Activated naive CD4-positive, alpha-beta T cell treated with anti-CD3 and anti-CD28 coated beads, Interleukin-2, amount 50 U/mL, for 24 hours (primary cell): ENCODE data around the gene RAB27A.
"Not testable (repeated sequence)": the region's sequence is repeated elsewhere in the genome, so short reads cannot be mapped to it uniquely, and the experiment has no call there.

Experiments used
- H3K27ac Mint-ChIP-seq: one replicate; pipeline ENCODE4 v1.8.0; 2021; ENCODE audit warnings: mild to moderate bottlenecking, mixed read lengths
- H3K27me3 Mint-ChIP-seq: one replicate; pipeline ENCODE4 v1.8.0; 2021; ENCODE audit warnings: mixed read lengths
- H3K36me3 Mint-ChIP-seq: one replicate; pipeline ENCODE4 v1.8.0; 2021; ENCODE audit warnings: mixed read lengths
- H3K4me1 Mint-ChIP-seq: one replicate; pipeline ENCODE4 v1.8.0; 2021; ENCODE audit warnings: mixed read lengths
- H3K4me3 Mint-ChIP-seq: one replicate; pipeline ENCODE4 v1.8.0; 2021; ENCODE audit warnings: mild to moderate bottlenecking, mixed read lengths
- H3K9me3 Mint-ChIP-seq: one replicate; pipeline ENCODE4 v1.8.0; 2021; ENCODE audit warnings: mixed read lengths

Gene RAB27A

DNA sequence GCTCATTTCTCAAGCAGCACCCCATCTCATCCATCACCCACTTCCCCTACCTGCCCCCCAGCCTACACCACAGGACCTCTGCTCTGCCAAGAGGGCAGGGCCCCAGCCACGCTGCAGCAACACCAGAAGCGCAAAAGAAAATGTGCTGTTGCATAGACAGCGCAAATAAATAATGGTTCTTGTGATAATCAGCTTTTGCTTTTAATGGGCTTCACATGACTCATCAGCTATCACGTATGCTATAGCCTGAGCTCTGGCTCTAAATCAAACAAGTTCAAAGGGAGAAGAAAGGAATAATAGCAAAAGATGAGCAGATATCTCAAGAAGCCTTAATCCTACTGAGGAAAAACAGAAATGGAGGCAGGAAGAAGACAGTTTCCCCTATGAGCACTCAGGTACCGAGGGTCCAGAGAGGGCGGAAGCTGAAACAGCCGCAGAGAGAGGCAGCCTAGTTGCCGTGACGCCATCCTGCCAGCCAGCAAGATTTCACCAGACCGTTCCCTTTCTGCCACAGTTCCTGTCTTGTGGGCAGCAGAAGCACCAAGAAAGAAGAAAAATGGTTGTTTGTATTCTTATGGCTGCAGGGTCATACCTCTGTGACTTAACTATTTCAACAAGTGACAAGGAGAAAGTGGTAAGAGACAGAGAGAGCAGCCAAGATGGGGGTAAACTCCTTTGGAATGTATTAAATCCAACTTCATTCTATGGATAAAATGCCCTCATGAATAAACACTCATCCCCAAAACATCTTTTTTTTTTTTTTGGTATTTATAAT is 22.0 kb downstream of the RAB27A start:
- H3K4me3 Mint-ChIP-seq: peak overlapping the region; percentile 79
- H3K27ac Mint-ChIP-seq: peak overlapping the region; percentile 92
- H3K4me1 Mint-ChIP-seq: peaks cover 63% of the 10 kb centered on the region
- H3K9me3 Mint-ChIP-seq: no peaks in the 10 kb centered on the region
- peaks cover 14% of the 10 kb centered on the region for H3K36me3 Mint-ChIP-seq
- H3K27me3 Mint-ChIP-seq: no peaks in the 10 kb centered on the region

DNA sequence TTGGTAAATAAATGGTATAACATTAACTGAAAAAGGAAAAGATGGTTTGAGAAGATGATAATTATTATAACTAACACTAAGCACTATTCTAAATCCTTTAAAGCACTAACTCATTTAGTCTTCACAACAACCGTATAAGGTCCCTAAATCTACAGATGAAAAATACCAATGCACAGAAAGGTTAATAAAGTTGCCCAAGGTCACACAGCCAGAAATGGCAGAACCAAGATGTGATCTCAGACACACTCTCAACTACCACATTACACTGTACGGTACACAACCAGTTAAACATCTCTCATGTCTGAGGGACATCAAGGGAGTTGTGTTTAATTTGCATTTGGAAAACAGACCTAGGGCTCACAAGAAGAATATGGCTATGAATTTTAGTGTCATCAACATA is 23.1 kb downstream of the RAB27A start:
- Mint-ChIP-seq H3K9me3 (no peaks in the 10 kb centered on the region), H3K36me3 (peaks cover 14% of the 10 kb centered on the region), H3K27me3 (no peaks in the 10 kb centered on the region), H3K4me3 (peak overlapping the region; percentile 79), H3K27ac (peak overlapping the region; percentile 92), H3K4me1 (peaks cover 57% of the 10 kb centered on the region)

DNA sequence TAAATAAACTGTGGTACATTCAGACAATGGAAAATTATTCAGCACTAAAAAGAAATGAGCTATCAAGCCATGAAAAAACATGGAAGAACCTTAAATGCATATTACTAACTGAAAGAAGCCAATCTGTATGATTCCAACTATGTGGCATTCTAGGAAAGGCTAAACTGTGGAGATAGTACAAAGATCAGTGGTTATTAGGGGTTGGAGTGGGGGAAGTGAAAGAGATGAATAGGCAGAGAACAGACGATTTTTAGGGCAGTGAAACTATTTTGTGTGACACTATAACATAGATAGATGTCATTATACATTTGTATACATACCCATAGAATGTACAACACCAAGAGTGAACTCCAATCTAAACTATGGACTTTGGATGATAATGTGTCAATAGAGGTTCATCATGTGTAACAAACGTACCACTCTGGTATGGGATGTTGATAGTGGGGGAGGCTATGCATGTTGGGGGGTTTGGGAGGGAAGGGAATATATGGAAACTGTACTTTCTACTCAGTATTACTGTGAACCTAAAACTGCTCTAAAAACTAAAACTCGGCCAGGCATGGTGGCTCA is 29.0 kb downstream of the RAB27A start:
- Mint-ChIP-seq H3K36me3 (peaks cover 14% of the 10 kb centered on the region), H3K9me3 (no peaks in the 10 kb centered on the region), H3K4me3 (no peak overlapping the region), H3K27me3 (no peaks in the 10 kb centered on the region), H3K4me1 (peaks cover 37% of the 10 kb centered on the region), H3K27ac (peak overlapping the region; percentile 10)

DNA sequence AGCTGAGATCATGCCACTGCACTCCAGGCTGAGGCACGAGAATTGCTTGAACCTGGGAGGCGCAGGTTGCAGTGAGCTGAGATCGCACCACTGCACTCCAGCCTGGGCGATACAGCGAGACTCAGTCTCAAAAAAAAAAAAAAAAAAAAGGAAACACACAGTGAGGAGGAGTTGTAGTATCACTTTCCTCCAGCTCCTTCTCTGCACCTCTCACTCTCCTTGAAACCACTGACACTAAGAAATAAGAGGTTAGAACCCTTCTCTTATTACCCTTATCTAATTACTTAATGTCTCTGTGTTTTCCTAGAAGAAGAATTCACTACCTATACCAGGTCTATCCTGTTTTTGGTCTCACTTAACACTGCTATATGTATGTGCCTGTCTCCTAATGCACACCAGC is 31.7 kb downstream of the RAB27A start:
- no peaks in the 10 kb centered on the region for H3K27me3 Mint-ChIP-seq
- peaks cover 52% of the 10 kb centered on the region for H3K4me1 Mint-ChIP-seq
- no peak overlapping the region for H3K4me3 Mint-ChIP-seq
- H3K27ac Mint-ChIP-seq: peak overlapping the region; percentile 51
- H3K9me3 Mint-ChIP-seq: no peaks in the 10 kb centered on the region
- H3K36me3 Mint-ChIP-seq: peaks cover 8% of the 10 kb centered on the region

DNA sequence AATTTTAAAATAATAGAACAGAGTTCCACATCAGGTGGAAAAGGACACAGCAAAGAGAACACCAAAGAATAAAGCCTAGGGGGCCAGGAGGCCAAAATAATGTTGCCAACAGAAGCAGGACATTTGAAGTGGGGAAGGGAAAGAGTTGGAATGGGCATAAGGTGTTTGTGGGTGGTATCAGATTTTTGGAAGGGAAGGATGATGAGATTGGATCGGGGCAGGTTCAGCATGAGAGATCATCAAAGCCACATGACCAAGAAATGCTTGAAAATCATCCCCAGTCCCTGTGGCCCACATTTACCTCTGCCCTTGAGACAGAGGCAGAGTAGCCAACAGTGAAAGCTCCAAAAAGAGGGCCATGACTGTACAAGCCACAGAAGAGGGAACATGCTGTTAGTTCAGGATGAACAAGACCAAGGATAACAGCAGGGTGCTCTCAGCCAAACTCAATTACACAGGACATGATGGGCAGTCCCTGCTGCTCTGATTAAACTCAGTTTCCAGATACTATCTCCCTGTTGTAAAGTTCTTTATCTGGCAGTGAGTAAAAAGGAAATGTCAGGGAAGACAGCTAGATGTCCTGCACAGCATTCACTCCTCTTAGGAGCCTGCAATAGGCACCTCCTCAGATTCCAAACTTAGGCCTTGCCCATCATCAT is 32.5 kb downstream of the RAB27A start:
- H3K4me3 Mint-ChIP-seq: no peak overlapping the region
- H3K4me1 Mint-ChIP-seq: peaks cover 53% of the 10 kb centered on the region
- H3K27ac Mint-ChIP-seq: no peak overlapping the region
- peaks cover 7% of the 10 kb centered on the region for H3K36me3 Mint-ChIP-seq
- no peaks in the 10 kb centered on the region for H3K27me3 Mint-ChIP-seq
- H3K9me3 Mint-ChIP-seq: no peaks in the 10 kb centered on the region

DNA sequence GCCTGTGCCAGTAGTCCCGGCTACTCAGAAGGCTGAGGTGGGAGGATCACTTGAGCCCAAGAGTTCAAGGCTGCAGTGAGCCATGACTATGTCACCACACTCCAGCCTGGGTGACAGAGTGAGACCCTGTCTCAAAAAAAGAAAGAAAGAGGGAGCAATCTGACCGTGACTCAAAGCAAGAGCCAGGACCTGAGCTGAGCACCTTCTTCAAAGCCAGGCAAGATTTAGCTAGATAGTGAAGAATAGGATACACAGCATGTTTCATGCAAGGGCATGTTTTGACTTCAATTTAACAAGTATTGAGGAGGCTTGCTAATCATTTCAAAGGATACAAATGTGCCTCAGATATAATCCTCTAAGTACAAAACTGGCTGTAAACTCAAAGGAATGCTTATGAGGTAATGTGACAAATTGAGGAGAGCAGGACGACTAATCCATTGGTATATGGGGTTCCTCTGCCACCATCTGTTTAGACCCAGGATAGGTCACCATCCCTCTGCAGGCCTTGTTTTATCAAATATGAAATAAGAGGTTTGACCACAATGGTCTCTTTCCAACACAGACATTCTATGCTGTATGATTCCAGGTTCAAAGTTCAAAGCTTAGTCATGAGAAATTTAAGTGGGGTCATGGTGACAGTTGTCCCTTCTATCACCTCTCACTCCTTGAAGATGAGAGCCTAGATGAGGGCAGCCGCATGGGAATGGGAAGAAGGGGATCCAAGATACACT is 33.2 kb downstream of the RAB27A start:
- H3K4me1 Mint-ChIP-seq: peaks cover 60% of the 10 kb centered on the region
- H3K4me3 Mint-ChIP-seq: peak overlapping the region; percentile 79
- no peaks in the 10 kb centered on the region for H3K27me3 Mint-ChIP-seq
- H3K9me3 Mint-ChIP-seq: no peaks in the 10 kb centered on the region
- peak overlapping the region; percentile 94 for H3K27ac Mint-ChIP-seq
- H3K36me3 Mint-ChIP-seq: peaks cover 10% of the 10 kb centered on the region

DNA sequence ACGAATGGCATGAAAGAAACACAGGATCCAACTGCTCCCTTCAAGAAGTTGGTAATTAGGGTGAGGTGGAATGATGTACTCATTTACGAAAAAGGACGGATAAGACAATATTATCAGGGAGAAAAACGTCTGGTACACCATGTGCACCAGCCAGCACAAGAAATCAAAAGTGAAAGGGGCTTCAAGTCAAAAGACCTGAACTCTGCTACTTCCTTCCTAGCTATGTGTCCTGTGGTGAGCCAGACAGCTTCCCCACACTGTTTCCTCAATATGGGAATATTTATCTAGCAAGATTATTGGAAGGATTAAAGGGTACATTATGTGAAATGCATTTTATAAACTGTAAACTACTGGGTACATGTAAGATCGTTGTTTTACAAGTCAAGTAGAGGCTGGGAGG is 33.9 kb downstream of the RAB27A start:
- peak overlapping the region; percentile 79 for H3K4me3 Mint-ChIP-seq
- H3K36me3 Mint-ChIP-seq: peaks cover 9% of the 10 kb centered on the region
- H3K27ac Mint-ChIP-seq: peak overlapping the region; percentile 94
- H3K4me1 Mint-ChIP-seq: peaks cover 66% of the 10 kb centered on the region
- H3K27me3 Mint-ChIP-seq: no peaks in the 10 kb centered on the region
- no peaks in the 10 kb centered on the region for H3K9me3 Mint-ChIP-seq

- H3K36me3 Mint-ChIP-seq: peaks cover 5% of the 10 kb centered on the region
- peak overlapping the region; percentile 94 for H3K27ac Mint-ChIP-seq
Observed at GRCh38 chr15:55254916-55255679, 34.5 kb downstream of the RAB27A start.

DNA sequence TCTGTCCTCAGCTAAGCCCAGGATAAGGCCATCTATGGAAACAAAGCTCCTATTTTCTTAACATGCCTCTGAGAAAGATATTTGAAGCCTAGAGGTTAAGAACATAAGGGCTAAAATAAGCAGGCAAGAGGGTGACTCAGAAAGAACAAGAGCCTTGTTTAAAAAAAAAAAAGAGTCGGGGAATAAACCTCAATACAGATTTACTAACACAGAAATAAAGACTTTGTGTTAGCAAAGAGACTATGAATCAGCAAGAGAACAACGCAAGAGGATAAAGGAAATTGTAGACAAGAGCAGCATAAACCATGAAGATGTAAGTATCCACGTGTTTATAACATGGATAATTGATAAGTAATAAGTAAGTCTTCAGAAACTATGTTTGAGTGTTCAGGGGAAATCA is 36.0 kb downstream of the RAB27A start:
- Mint-ChIP-seq H3K36me3 (peaks cover 8% of the 10 kb centered on the region), H3K4me3 (peak overlapping the region; percentile 3), H3K27me3 (no peaks in the 10 kb centered on the region), H3K27ac (peak overlapping the region; percentile 85), H3K9me3 (no peaks in the 10 kb centered on the region), H3K4me1 (peaks cover 76% of the 10 kb centered on the region)

More at GRCh38 chr15:55254916-55255679, 34.5 kb downstream of the RAB27A start:
- no peaks in the 10 kb centered on the region for H3K27me3 Mint-ChIP-seq
- H3K4me3 Mint-ChIP-seq: peak overlapping the region; percentile 79
- no peaks in the 10 kb centered on the region for H3K9me3 Mint-ChIP-seq
- peaks cover 68% of the 10 kb centered on the region for H3K4me1 Mint-ChIP-seq

- H3K9me3 Mint-ChIP-seq, H3K27me3 Mint-ChIP-seq, H3K27ac Mint-ChIP-seq, H3K4me3 Mint-ChIP-seq: not testable (repeated sequence)
- H3K4me1 Mint-ChIP-seq: peaks cover 74% of the 10 kb centered on the region
- peaks cover 12% of the 10 kb centered on the region for H3K36me3 Mint-ChIP-seq
Observed at GRCh38 chr15:55252201-55252600, 37.4 kb downstream of the RAB27A start.

DNA sequence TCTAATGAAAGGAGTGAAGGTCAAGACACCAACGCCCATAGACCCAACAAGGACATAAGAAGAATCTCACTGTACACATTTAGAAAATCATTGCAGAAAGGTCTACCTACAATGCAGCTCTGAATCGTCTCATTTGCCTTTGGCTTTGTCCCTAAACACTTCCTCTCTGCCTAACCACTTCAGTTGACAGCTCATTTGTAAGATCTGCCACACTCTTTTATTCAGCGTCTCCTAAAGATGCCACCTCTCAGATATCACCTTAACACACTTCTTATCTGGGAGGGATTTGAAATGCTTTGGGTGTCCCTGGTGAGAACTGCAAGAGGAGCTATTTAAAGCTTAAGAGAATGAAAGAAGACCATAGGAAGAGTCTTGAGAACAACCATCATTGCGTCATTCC is 38.7 kb downstream of the RAB27A start:
- no peaks in the 10 kb centered on the region for H3K9me3 Mint-ChIP-seq
- H3K36me3 Mint-ChIP-seq: peaks cover 16% of the 10 kb centered on the region
- no peaks in the 10 kb centered on the region for H3K27me3 Mint-ChIP-seq
- peaks cover 67% of the 10 kb centered on the region for H3K4me1 Mint-ChIP-seq
- H3K27ac Mint-ChIP-seq: no peak overlapping the region
- no peak overlapping the region for H3K4me3 Mint-ChIP-seq

GRCh38 chr15:55250392-55250791 is 39.2 kb downstream of the RAB27A start:
- H3K4me3 Mint-ChIP-seq: no peak overlapping the region
- no peaks in the 10 kb centered on the region for H3K27me3 Mint-ChIP-seq
- H3K9me3 Mint-ChIP-seq: no peaks in the 10 kb centered on the region
- peak overlapping the region; percentile 13 for H3K27ac Mint-ChIP-seq
- H3K36me3 Mint-ChIP-seq: peaks cover 16% of the 10 kb centered on the region
- H3K4me1 Mint-ChIP-seq: peaks cover 63% of the 10 kb centered on the region

GRCh38 chr15:55249885-55250284 is 39.7 kb downstream of the RAB27A start:
- H3K36me3 Mint-ChIP-seq: peaks cover 16% of the 10 kb centered on the region
- not testable (repeated sequence) for H3K27me3 Mint-ChIP-seq, H3K4me3 Mint-ChIP-seq, H3K9me3 Mint-ChIP-seq, H3K27ac Mint-ChIP-seq
- H3K4me1 Mint-ChIP-seq: peaks cover 63% of the 10 kb centered on the region

GRCh38 chr15:55248895-55249294 is 40.7 kb downstream of the RAB27A start:
- no peak overlapping the region for H3K27ac Mint-ChIP-seq
- H3K4me1 Mint-ChIP-seq: peaks cover 67% of the 10 kb centered on the region
- H3K9me3 Mint-ChIP-seq: no peaks in the 10 kb centered on the region
- H3K4me3 Mint-ChIP-seq: no peak overlapping the region
- no peaks in the 10 kb centered on the region for H3K27me3 Mint-ChIP-seq
- peaks cover 16% of the 10 kb centered on the region for H3K36me3 Mint-ChIP-seq
